GM12865 (cell line): ENCODE results near the gene OR51F1.
"Not testable (repeated sequence)": the region's sequence is repeated elsewhere in the genome, so short reads cannot be mapped to it uniquely, and the experiment has no call there.

Experiments
- DNase-seq: peaks from one replicate; pipeline ENCODE4 v3.0.0; 2010; ENCODE audit warnings: low read depth
- H3K4me3 ChIP-seq: 2 replicates; pipeline ENCODE4 v1.5.1; 2011; ENCODE audit warnings: mild to moderate bottlenecking, low read depth, low read length, control low read depth
- CTCF ChIP-seq: IDR thresholded peaks from 2 replicates; pipeline ENCODE4 v1.5.1; 2011; ENCODE audit warnings: low read length, control low read depth, low read depth, inconsistent platforms; ENCODE audit not compliant: insufficient read depth; ENCODE audit errors: missing control alignments

OR51F1 gene

DNA sequence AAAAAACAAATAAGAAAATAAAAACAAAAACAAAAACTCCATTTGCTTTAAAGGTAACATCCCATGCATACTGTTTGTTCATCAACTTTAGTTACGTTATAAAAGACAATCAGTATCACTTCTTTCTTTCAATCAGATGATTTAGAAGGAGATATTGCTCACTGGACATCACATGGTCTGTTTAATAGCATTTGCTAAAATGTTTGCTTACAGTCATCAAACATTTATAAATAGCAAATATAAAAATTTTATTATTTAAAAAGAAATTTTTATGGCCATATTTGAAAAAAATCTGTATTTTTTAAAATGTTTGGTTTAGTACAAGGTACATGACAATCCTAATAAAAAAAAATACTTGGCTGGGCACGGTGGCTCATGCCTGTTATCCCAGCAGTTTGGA, 42.6 kb downstream of the OR51F1 start:
- TF ChIP-seq CTCF, result no peak
- no peak for DNase-seq
- H3K4me3 ChIP-seq, result no peak overlapping the region

GRCh38 chr11:4722616-4723534, 46.9 kb downstream of the OR51F1 start:
- DNase-seq, H3K4me3 ChIP-seq: not testable (repeated sequence)
